Measurements from ENCODE around the gene RND1.

Gene RND1

DNA sequence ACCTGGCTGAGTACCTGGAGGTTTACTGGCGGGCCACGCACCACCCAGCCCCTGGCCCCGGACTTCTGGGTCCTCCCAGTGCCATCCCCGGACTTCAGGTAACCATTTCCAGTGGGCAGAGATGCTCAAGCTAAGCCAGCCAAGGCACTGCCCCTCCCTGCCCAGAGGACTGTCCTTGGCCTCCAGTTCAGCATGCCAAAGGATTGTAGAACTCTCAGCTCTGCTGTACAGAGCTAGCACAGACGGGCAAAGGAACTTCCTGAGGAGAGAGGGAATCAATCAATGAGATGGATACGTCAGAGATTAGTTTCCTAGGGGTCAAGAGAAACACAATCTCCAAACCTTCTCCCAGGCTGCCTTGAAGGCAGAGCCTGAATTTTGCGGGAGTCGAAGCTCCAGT, 38.6 kb downstream of the RND1 start:
- DNase-seq (ENCODE audit: extremely low read depth, low read depth) = no peak
- TF ChIP-seq, protein P1, sequence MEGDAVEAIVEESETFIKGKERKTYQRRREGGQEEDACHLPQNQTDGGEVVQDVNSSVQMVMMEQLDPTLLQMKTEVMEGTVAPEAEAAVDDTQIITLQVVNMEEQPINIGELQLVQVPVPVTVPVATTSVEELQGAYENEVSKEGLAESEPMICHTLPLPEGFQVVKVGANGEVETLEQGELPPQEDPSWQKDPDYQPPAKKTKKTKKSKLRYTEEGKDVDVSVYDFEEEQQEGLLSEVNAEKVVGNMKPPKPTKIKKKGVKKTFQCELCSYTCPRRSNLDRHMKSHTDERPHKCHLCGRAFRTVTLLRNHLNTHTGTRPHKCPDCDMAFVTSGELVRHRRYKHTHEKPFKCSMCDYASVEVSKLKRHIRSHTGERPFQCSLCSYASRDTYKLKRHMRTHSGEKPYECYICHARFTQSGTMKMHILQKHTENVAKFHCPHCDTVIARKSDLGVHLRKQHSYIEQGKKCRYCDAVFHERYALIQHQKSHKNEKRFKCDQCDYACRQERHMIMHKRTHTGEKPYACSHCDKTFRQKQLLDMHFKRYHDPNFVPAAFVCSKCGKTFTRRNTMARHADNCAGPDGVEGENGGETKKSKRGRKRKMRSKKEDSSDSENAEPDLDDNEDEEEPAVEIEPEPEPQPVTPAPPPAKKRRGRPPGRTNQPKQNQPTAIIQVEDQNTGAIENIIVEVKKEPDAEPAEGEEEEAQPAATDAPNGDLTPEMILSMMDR (IDR thresholded peaks at IDR 0.05; ENCODE audit: low read depth, low read length) = no peak

DNA sequence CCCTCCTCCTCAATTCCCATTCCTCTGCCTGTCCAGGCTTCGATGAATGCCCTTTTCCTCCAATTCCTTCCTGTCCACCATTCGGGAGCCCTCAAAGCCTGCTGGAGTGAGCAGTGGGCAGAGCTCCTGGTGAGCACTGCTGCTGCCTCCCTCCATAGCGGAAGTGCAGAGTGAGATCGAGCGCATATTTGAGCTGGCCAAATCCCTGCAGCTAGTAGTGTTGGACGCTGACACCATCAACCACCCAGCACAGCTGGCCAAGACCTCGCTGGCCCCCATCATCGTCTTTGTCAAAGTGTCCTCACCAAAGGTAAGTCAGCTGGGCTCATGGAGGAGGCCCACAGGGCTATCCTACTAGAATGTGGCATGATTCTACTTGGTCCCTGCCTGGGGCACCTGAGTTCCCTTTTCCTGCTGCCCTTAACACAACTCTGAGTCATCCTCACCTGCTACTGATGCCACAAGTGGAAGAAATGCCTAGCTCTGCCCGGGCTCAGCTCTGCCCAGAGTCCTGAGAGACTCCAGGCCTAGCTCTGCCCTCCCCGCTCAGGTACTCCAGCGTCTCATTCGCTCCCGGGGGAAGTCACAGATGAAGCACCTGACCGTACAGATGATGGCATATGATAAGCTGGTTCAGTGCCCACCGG, 39.3 kb downstream of the RND1 start:
- TF ChIP-seq, protein P1 (IDR thresholded peaks at IDR 0.05; ENCODE audit: low read depth, low read length) = no peak
- DNase-seq (ENCODE audit: extremely low read depth, low read depth) = no peak

DNA sequence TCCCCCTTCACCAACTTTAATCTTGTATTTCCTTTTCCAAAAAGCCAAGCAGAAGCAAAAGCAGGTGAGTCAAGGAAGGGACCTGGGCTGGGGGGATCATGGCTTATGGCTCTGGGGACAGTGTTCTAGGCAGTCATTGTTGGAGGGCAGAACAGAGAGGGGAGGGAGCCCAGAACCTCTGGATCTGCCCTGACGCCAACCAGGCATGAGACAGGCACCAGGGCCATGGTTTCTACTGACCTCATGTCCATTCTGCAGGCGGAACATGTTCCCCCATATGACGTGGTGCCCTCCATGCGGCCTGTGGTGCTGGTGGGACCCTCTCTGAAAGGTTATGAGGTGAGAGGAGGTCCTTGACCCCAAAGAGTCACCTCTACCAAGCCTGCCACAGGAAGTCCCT, 40.8 kb downstream of the RND1 start:
- TF ChIP-seq, protein P1 (IDR thresholded peaks at IDR 0.05; ENCODE audit: low read depth, low read length) = no peak
- no peak for DNase-seq (ENCODE audit: extremely low read depth, low read depth)

DNA sequence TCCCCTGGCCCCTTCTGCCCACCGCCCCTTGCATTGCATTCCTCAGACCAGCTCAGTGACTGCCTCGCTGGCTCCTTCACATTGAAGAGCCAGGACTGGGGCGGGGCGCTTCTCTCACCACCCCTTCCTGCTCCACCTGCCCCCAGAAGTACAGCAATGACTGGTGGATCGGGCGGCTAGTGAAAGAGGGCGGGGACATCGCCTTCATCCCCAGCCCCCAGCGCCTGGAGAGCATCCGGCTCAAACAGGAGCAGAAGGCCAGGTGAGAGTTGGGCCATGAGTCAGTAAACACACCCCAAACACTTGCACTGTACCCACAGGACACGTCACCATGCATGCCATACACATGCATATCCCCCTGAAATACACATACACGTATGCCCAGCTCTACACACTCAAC, 41.6 kb downstream of the RND1 start:
- TF ChIP-seq, protein P1 (IDR thresholded peaks at IDR 0.05; ENCODE audit: low read depth, low read length) = no peak
- DNase-seq (ENCODE audit: extremely low read depth, low read depth) = no peak

DNA sequence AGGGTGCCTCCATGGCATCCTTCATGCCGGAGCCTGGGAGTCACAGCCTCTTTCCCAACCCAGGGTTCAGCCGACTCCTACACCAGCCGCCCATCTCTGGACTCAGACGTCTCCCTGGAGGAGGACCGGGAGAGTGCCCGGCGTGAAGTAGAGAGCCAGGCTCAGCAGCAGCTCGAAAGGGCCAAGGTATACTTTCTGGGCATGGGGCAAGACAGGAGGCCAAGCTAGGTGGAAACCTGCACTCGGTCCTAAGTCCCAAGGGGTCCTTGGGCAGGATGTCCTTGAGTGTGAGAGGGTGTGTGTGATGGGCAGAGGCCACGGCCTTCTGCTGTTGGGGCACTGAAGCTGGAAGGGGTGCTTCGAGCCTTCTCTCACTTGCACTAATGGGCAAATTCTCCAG, 42.4 kb downstream of the RND1 start:
- no peak for DNase-seq (ENCODE audit: extremely low read depth, low read depth)

DNA sequence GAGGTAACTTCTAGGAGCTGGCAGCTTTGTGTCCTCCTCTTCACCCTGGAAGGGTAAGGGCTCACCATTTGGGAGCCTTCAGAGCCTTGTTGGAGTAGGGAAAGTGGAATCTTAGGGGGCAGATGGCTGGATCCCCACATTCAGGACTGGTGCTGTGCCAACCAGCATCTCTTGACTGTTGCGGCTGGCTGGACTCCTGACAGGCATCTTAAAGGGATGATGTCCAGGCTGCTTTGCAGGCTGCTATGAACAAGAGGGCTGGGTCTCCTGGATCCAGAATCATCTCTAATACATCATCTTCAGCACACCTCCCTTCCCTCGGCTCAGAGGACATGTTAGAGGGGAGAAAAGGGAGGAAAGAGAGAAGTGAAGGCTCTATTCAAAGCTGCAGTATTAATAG, 43.0 kb downstream of the RND1 start:
- TF ChIP-seq, protein P1 (IDR thresholded peaks at IDR 0.05; ENCODE audit: low read depth, low read length) = no peak
- DNase-seq (ENCODE audit: extremely low read depth, low read depth) = no peak

More for the DNA sequence above, 42.4 kb downstream of the RND1 start:
- TF ChIP-seq, protein P1 (IDR thresholded peaks at IDR 0.05; ENCODE audit: low read depth, low read length) = no peak

DNA sequence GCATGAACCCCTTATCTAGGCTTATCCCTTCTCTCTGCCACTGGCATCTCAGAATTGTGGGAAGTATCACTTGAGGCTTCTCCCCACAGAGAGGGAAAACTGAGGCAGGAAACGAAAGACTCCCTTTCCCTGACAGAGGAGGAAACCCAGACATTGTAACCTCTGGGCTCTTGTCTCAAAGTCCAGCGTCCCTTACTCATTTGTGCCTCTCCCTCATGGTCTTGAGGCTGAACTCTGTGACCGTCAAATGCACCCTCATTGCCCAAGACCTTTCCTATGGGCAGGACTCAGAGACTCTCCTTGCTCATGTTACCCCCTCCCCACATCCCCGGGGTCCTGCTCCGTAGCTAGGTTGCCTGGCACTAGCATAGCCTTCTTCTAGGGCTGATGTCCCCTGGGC, 43.5 kb downstream of the RND1 start:
- DNase-seq (ENCODE audit: extremely low read depth, low read depth) = no peak
- TF ChIP-seq, protein P1 (IDR thresholded peaks at IDR 0.05; ENCODE audit: low read depth, low read length) = no peak

All from AG09319 (cell line).